Neuronal stem cell (in vitro differentiated cells): ENCODE measurements around the gene RGS6.

Experiments used
- DNase-seq: peaks from one replicate; pipeline ENCODE4 v3.0.0-alpha.2; 2013; ENCODE audit warnings: low spot score
- H2AFZ ChIP-seq: one replicate; pipeline ENCODE4 v1.6.1; 2013; ENCODE audit warnings: mild to moderate bottlenecking, low read length, inconsistent platforms
- H2AK5ac ChIP-seq: 2 replicates; pipeline ENCODE4 v1.6.1; 2013; ENCODE audit warnings: low read depth, mild to moderate bottlenecking, inconsistent platforms, low read length, moderate library complexity, mixed read lengths
- H2BK120ac ChIP-seq: 2 replicates; pipeline ENCODE4 v1.6.1; 2013; ENCODE audit warnings: low read depth, mild to moderate bottlenecking, inconsistent platforms, low read length, moderate library complexity, mixed read lengths
- H2BK12ac ChIP-seq: one replicate; pipeline ENCODE4 v1.6.1; 2013; ENCODE audit warnings: low read length, inconsistent platforms
- H2BK15ac ChIP-seq: 2 replicates; pipeline ENCODE4 v1.6.1; 2013; ENCODE audit warnings: mild to moderate bottlenecking, low read length, inconsistent platforms, mixed read lengths
- H2BK5ac ChIP-seq: one replicate; pipeline ENCODE4 v1.6.1; 2013; ENCODE audit warnings: inconsistent platforms, mild to moderate bottlenecking, low read length, moderate library complexity
- H3K14ac ChIP-seq: one replicate; pipeline ENCODE4 v1.6.1; 2013; ENCODE audit warnings: low read length, inconsistent platforms
- H3K18ac ChIP-seq: 2 replicates; pipeline ENCODE4 v1.6.1; 2013; ENCODE audit warnings: low read length, inconsistent platforms
- H3K23ac ChIP-seq: 2 replicates; pipeline ENCODE4 v1.6.1; 2013; ENCODE audit warnings: low read depth, mild to moderate bottlenecking, mixed read lengths, low read length, inconsistent platforms; ENCODE audit not compliant: poor library complexity
- H3K27ac ChIP-seq: replicated peaks from 3 replicates; pipeline ENCODE4 v1.5.1; 2013; ENCODE audit warnings: low read length, inconsistent platforms
- H3K27me3 ChIP-seq, 3 experiments: 2 replicates each; pipeline ENCODE4 v1.6.1; 2013; ENCODE audit warnings: low read length in 3 of 3, mild to moderate bottlenecking in 2 of 3, inconsistent platforms in 1 of 3, low read depth in 1 of 3, mixed read lengths in 1 of 3, moderate library complexity in 1 of 3; ENCODE audit not compliant: control insufficient read depth in 3 of 3, insufficient read depth in 3 of 3
- H3K36me3 ChIP-seq, 2 donors: replicated peaks in 1 of 2; 2 replicates each; pipeline ENCODE4 v1.6.1; 2013; ENCODE audit warnings: low read length in 2 of 2; ENCODE audit not compliant: control insufficient read depth in 2 of 2, insufficient read depth in 2 of 2
- H3K4ac ChIP-seq: 2 replicates; pipeline ENCODE4 v1.6.1; 2013; ENCODE audit warnings: inconsistent platforms, mild to moderate bottlenecking, low read length, moderate library complexity
- H3K4me1 ChIP-seq, 2 donors: 1 replicate in 1 of 2; 2 replicates in 1 of 2; pipeline ENCODE4 v1.6.1; 2013; ENCODE audit warnings: low read length in 2 of 2, low read depth in 1 of 2; ENCODE audit not compliant: control insufficient read depth in 2 of 2, insufficient read depth in 1 of 2
- H3K4me2 ChIP-seq: one replicate; pipeline ENCODE4 v1.6.1; 2013; ENCODE audit warnings: mild to moderate bottlenecking, low read length, inconsistent platforms; ENCODE audit not compliant: insufficient read depth, poor library complexity, severe bottlenecking
- H3K4me3 ChIP-seq, 2 donors: 2 replicates each; pipeline ENCODE4 v1.5.1; 2013; ENCODE audit warnings: low read length in 2 of 2, mild to moderate bottlenecking in 2 of 2, inconsistent platforms in 1 of 2, moderate library complexity in 1 of 2
- H3K79me1 ChIP-seq: one replicate; pipeline ENCODE4 v1.6.1; 2013; ENCODE audit warnings: low read depth, mild to moderate bottlenecking, inconsistent platforms, low read length, moderate library complexity
- H3K9ac ChIP-seq: one replicate; pipeline ENCODE4 v1.6.1; 2013; ENCODE audit warnings: mild to moderate bottlenecking, low read depth, low read length, inconsistent platforms; ENCODE audit not compliant: poor library complexity
- H3K9me3 ChIP-seq, 2 donors: replicated peaks in 1 of 2; 2 replicates each; pipeline versions ENCODE3 to v1.6.1; 2013; ENCODE audit warnings: low read length in 2 of 2, mild to moderate bottlenecking in 2 of 2, inconsistent platforms in 1 of 2, low read depth in 1 of 2, mixed read lengths in 1 of 2, moderate library complexity in 1 of 2; ENCODE audit not compliant: control insufficient read depth in 2 of 2, insufficient read depth in 1 of 2
- H4K8ac ChIP-seq: one replicate; pipeline ENCODE4 v1.6.1; 2013; ENCODE audit warnings: low read depth, mild to moderate bottlenecking, inconsistent platforms, low read length, moderate library complexity
- H4K91ac ChIP-seq: one replicate; pipeline ENCODE4 v1.6.1; 2013; ENCODE audit warnings: low read length, low read depth, mild to moderate bottlenecking, inconsistent platforms; ENCODE audit not compliant: poor library complexity
- WGBS, 2 donors: extraction: QIAGEN DNeasy Blood & Tissue Kit; methylation state at CpG; one replicate each; pipeline ENCODE4 v1.1.7; 2013; ENCODE audit warnings: missing lambda C conversion rate in 2 of 2, mixed read lengths in 1 of 2; ENCODE audit not compliant: insufficient read length in 2 of 2, insufficient replicate concordance in 1 of 2; ENCODE audit errors: extremely low coverage in 2 of 2; 5-methylcytosine and 5-hydroxymethylcytosine counted together

The RGS6 gene

DNA sequence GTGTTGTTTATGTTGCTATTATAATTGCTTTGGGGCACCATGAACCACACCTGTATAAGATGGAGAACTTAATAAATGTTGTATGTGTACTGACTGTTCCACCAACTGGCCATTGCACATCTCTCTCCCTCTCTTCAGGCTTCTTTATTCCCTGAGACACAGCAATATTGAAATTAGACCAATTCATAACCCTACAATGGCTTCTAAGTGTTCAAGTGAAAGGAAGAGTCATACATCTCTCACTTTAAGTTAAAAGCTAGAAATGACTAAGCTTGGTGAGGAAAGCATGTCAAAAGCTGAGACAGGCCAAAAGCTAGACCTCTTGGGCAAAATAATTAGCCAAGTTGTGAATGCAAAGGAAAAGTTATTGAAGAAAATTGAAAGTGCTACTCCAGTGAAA, 373.3 kb downstream of the RGS6 start:
- peaks cover 0 to 3% of the 10 kb centered on the region in 2 donors for H3K9me3 ChIP-seq
- peaks cover 7 to 8% of the 10 kb centered on the region in 2 donors for H3K4me1 ChIP-seq
- no peak overlapping the region for H3K4ac ChIP-seq
- no peak overlapping the region for H3K23ac ChIP-seq
- H2BK5ac ChIP-seq = no peak overlapping the region
- no peak overlapping the region for H2AK5ac ChIP-seq
- no peak overlapping the region for H2BK12ac ChIP-seq
- no peaks in the 10 kb centered on the region for H3K36me3 ChIP-seq
- no peak overlapping the region for H4K91ac ChIP-seq
- H3K79me1 ChIP-seq = no peaks in the 10 kb centered on the region
- H3K27me3 ChIP-seq = no peaks in the 10 kb centered on the region
- no peak overlapping the region for H2BK15ac ChIP-seq
- H3K27ac ChIP-seq = no peak overlapping the region
- H2AFZ ChIP-seq = no peak overlapping the region
- H4K8ac ChIP-seq = no peak overlapping the region
- H3K18ac ChIP-seq = no peak overlapping the region
- H3K9ac ChIP-seq = no peak overlapping the region
- H3K4me2 ChIP-seq = no peak overlapping the region
- H3K14ac ChIP-seq = no peak overlapping the region
- no peak for DNase-seq
- H3K4me3 ChIP-seq = no peak overlapping the region
- H2BK120ac ChIP-seq = no peak overlapping the region

DNA sequence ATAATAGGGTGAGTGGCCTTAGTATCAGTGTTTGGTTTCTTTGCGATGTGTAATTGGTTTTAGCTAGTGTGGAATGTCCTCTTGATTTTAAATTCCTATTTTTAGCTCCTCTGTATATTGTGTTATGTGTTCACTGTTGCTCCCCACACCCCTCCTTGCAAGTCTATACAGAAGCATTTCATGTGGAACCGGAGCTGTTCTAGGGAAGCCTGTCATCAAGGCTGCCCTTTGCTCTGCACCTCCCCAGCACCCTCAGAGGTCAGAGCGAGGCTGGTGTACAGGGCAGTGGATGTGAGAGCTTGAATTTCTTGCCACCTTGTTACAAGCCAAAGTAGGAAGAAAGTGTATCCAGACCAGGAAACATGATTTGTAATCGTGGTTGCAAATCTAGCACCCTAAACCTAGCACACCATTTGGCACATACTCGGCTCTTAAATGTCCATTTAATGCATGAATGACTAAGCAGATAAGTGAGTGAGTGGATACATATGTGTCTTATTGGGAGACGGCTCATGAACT, 376.8 kb downstream of the RGS6 start:
- H3K4ac ChIP-seq = no peak overlapping the region
- no peak for DNase-seq
- H3K36me3 ChIP-seq = no peaks in the 10 kb centered on the region
- H3K18ac ChIP-seq = no peak overlapping the region
- H3K27me3 ChIP-seq = no peaks in the 10 kb centered on the region
- no peaks in the 10 kb centered on the region for H3K79me1 ChIP-seq
- H2BK120ac ChIP-seq = no peak overlapping the region
- no peak overlapping the region for H3K4me3 ChIP-seq
- no peak overlapping the region for H4K8ac ChIP-seq
- WGBS, 2 donors = no CpG with 5 or more reads among the region's 6 CpGs
- H2AK5ac ChIP-seq = no peak overlapping the region
- no peak overlapping the region for H3K27ac ChIP-seq
- H3K14ac ChIP-seq = no peak overlapping the region
- no peak overlapping the region for H2BK12ac ChIP-seq
- H3K9ac ChIP-seq = no peak overlapping the region
- H4K91ac ChIP-seq = no peak overlapping the region
- H2BK5ac ChIP-seq = no peak overlapping the region
- no peak overlapping the region for H2AFZ ChIP-seq
- H3K23ac ChIP-seq = no peak overlapping the region
- H3K4me1 ChIP-seq = peaks cover 9% of the 10 kb centered on the region in 2 donors
- no peak overlapping the region for H2BK15ac ChIP-seq
- peaks cover under 1 to 3% of the 10 kb centered on the region in 2 donors for H3K9me3 ChIP-seq
- H3K4me2 ChIP-seq = no peak overlapping the region

DNA sequence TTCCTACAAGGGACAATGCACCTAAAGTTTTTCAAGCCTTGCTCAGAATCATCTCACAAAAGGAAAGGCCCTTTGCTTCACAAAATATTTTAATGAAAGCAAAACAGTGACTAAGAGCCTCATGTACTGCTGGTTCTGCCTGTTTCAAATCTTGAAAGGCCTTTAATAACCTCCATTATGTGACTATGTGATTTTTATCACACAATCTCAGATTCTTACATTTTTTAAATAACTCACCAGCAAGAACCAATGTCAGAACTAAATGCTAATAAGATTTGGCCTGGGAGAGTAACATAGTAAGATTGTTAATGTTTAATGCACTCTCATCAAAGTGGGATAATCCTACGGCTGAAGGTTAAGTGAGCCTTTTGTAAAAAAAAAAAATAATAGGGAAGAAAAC, 378.9 kb downstream of the RGS6 start:
- H3K14ac ChIP-seq = no peak overlapping the region
- no peak overlapping the region for H2AFZ ChIP-seq
- H4K8ac ChIP-seq = no peak overlapping the region
- no peak overlapping the region for H3K27ac ChIP-seq
- H3K18ac ChIP-seq = no peak overlapping the region
- H3K79me1 ChIP-seq = no peaks in the 10 kb centered on the region
- H3K27me3 ChIP-seq = no peaks in the 10 kb centered on the region
- no peak overlapping the region for H3K4me3 ChIP-seq
- H2BK120ac ChIP-seq = no peak overlapping the region
- no peak overlapping the region for H3K23ac ChIP-seq
- H3K9me3 ChIP-seq = peaks cover 0 to 3% of the 10 kb centered on the region in 2 donors
- no peak overlapping the region for H2BK5ac ChIP-seq
- H3K4ac ChIP-seq = no peak overlapping the region
- H3K4me2 ChIP-seq = no peak overlapping the region
- no peak overlapping the region for H3K9ac ChIP-seq
- no peak overlapping the region for H2BK15ac ChIP-seq
- H2AK5ac ChIP-seq = no peak overlapping the region
- no CpG with 5 or more reads among the region's 1 CpG for WGBS, 2 donors
- H2BK12ac ChIP-seq = no peak overlapping the region
- peaks cover 9% of the 10 kb centered on the region in 2 donors for H3K4me1 ChIP-seq
- no peak overlapping the region for H4K91ac ChIP-seq
- DNase-seq = no peak
- H3K36me3 ChIP-seq = no peaks in the 10 kb centered on the region

DNA sequence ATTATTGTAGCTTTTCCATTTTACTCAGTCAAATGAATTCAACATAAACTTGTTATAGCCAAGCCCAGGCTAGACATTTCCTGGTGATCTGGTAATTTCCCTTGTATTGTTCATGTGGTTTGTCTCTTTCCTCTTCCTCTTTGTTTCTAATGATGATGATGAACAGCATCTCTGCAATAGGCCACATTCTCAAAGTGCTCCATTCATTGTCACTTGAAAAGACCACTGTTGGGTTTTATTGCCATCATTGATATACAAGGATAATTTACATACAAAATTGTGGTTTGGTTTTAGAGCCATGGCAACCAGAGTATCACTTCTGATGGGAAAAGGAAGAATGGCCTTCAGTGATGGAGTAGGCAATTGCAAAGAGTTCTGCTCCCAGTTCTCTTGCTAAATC, 379.3 kb downstream of the RGS6 start:
- no peak for DNase-seq
- Histone ChIP-seq H2BK12ac (no peak overlapping the region), H2AK5ac (no peak overlapping the region), H3K4ac (no peak overlapping the region), H3K23ac (no peak overlapping the region), H3K9ac (no peak overlapping the region), H3K27ac (no peak overlapping the region), H2BK120ac (no peak overlapping the region), H3K27me3 (no peaks in the 10 kb centered on the region), H3K14ac (no peak overlapping the region), H3K79me1 (no peaks in the 10 kb centered on the region), H4K8ac (no peak overlapping the region), H2BK5ac (no peak overlapping the region), H2AFZ (no peak overlapping the region), H3K9me3 (peaks cover 0 to 3% of the 10 kb centered on the region in 2 donors), H3K36me3 (no peaks in the 10 kb centered on the region), H3K4me3 (no peak overlapping the region), H2BK15ac (no peak overlapping the region), H3K4me2 (no peak overlapping the region), H3K4me1 (peaks cover 9% of the 10 kb centered on the region in 2 donors), H3K18ac (no peak overlapping the region), H4K91ac (no peak overlapping the region)
